Uterus (tissue), 4 donors: ENCODE results near the gene KIF14. TPM values are rescaled to one million over a fixed set of nuclear protein-coding genes. Genes with fewer than 3 reads are reported as not detected.
"Not testable (repeated sequence)": the region's sequence is repeated elsewhere in the genome, so short reads cannot be mapped to it uniquely, and the experiment has no call there.

Experiments
- DNase-seq, 2 donors: peaks; one replicate each; pipeline ENCODE4 v3.0.0-alpha.2; 2019 to 2020
- H3K27ac ChIP-seq, 2 donors: fragments of 200-600 bp; sonication (generic); 1 replicate in 1 of 2; 2 replicates in 1 of 2; pipeline ENCODE4 v1.5.1; 2016 to 2018
- H3K27me3 ChIP-seq, 2 donors: fragments of 200-600 bp; sonication (generic); one replicate each; pipeline ENCODE4 v1.5.1; 2018 to 2019; ENCODE audit warnings: control low read depth in 1 of 2
- H3K36me3 ChIP-seq, 2 donors: fragments of 200-600 bp; sonication (generic); one replicate each; pipeline ENCODE4 v1.5.1; 2019; ENCODE audit warnings: control low read depth in 1 of 2
- H3K4me1 ChIP-seq, 2 donors: fragments of 200-600 bp; sonication (generic); one replicate each; pipeline ENCODE4 v1.5.1; 2018 to 2019; ENCODE audit warnings: control low read depth in 1 of 2
- H3K4me3 ChIP-seq, 2 donors: fragments of 200-600 bp; sonication (generic); 1 replicate in 1 of 2; 2 replicates in 1 of 2; pipeline ENCODE4 v1.5.1; 2018 to 2019; ENCODE audit warnings: mild to moderate bottlenecking in 1 of 2
- H3K9me3 ChIP-seq, 2 donors: fragments of 200-600 bp; sonication (generic); one replicate each; pipeline ENCODE4 v1.5.1; 2019; ENCODE audit warnings: control low read depth in 1 of 2
- CTCF ChIP-seq, 4 experiments: fragments of 200-600 bp in 2 of 4; fragments of 450-650 bp in 2 of 4; sonication (generic) in 2 of 4; IDR thresholded peaks; one replicate each; pipeline ENCODE4 v1.5.1; 2016 to 2019; ENCODE audit warnings: antibody characterized with exemption in 4 of 4, mild to moderate bottlenecking in 2 of 4, moderate library complexity in 1 of 4
- POLR2A ChIP-seq, 2 donors: fragments of 450-650 bp; IDR thresholded peaks; one replicate each; pipeline ENCODE4 v1.6.1; 2016; ENCODE audit warnings: antibody characterized with exemption in 2 of 2, mild to moderate bottlenecking in 1 of 2, moderate library complexity in 1 of 2
- intact Hi-C: fragments of 100-400 bp; cut with DNase I; formaldehyde crosslinking; loops from one replicate; pipeline ENCODE4 v1.15.1; 2023; ENCODE audit warnings: low total_unique reads
- total RNA-seq, 4 donors: library from RNA; depleted of rRNA in 3 of 4; stranded (reverse); fragments of >200 nt in 3 of 4; gene quantifications; one replicate each; pipeline versions ENCODE4 v1.1.0 to v1.2.4, GENCODE V29; 2014 to 2023
- donor health status: DM: yes; HTN: yes; CAD: no.

The KIF14 gene
- total RNA-seq, 4 donors from 2014 or later, result under 0.01 to 9.2 (median 0.15) TPM; not detected in 1

DNA sequence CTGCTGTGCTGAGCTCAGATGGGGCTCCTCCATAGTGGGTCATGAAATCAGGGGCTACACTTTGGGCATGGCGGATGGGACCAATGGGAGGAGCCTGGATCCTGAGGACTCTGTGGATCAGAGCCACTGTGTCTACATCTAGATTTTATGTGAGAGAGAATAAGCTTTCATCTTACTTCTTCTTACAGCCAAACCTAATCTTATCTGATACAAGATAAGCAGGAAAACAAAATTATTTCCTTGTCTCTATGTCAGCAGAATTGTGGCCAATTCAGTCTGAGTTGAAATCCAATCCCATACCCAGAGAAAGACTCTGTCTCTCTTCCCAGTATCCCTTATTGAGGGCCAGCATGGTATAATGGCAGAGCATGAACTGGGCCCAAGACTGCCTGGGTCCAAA, 56.2 kb downstream of the KIF14 start:
- Histone ChIP-seq H3K27me3 (no peaks in the 10 kb centered on the region), H3K4me3 (no peak overlapping the region), H3K9me3 (no peaks in the 10 kb centered on the region), H3K27ac (no peak overlapping the region), H3K36me3 (no peaks in the 10 kb centered on the region), H3K4me1 (no peaks in the 10 kb centered on the region)
- no peak for DNase-seq
- intact Hi-C loops, result no loop called here
- TF ChIP-seq POLR2A (IDR thresholded peaks at IDR 0.05) (no peak), CTCF (IDR thresholded peaks at IDR 0.05) (no peak)

GRCh38 chr1:200561856-200562214, 58.7 kb downstream of the KIF14 start:
- H3K4me3 ChIP-seq, result no peak overlapping the region
- no peak overlapping the region for H3K27ac ChIP-seq
- H3K9me3 ChIP-seq, result no peaks in the 10 kb centered on the region
- no peaks in the 10 kb centered on the region for H3K36me3 ChIP-seq
- intact Hi-C loops, result no loop called here
- DNase-seq, result no peak
- H3K4me1 ChIP-seq, result no peaks in the 10 kb centered on the region
- H3K27me3 ChIP-seq, result no peaks in the 10 kb centered on the region
- no peak for TF ChIP-seq CTCF (IDR thresholded peaks at IDR 0.05)
- no peak for TF ChIP-seq POLR2A (IDR thresholded peaks at IDR 0.05)

DNA sequence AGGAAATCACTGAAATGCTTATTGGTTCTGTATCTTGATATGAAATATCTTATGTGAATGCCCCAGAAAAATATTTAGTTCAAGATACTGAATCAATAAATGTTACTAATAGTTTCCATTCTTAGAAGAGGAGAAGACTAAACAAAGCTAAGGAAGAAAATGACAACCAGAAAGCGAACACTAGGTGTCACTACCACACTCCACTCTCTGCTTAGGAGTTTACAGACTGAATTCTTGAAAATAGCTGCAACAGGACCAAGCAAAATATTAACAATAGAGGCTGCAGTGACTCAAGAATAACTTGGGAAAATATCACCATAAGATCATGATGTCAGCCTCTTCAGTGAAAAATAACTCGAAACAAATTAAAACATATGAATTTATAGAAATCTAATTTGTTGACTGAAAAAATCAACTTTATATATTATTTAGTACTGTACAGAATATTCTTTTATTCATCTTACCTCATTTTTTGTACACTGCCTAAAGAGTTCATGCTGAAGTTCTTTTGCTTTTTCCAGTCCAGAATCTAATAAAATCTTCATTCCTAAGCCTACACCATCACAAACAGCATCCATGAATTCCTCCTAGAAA, 61.6 kb downstream of the KIF14 start:
- Histone ChIP-seq H3K9me3 (no peaks in the 10 kb centered on the region), H3K4me3 (no peak overlapping the region), H3K36me3 (no peaks in the 10 kb centered on the region), H3K27me3 (no peaks in the 10 kb centered on the region), H3K4me1 (no peaks in the 10 kb centered on the region), H3K27ac (no peak overlapping the region)
- TF ChIP-seq CTCF (IDR thresholded peaks at IDR 0.05) (peak; percentile 28 to 39 (median 36)), POLR2A (IDR thresholded peaks at IDR 0.05) (no peak)
- intact Hi-C loops, result no loop called here
- no peak for DNase-seq

DNA sequence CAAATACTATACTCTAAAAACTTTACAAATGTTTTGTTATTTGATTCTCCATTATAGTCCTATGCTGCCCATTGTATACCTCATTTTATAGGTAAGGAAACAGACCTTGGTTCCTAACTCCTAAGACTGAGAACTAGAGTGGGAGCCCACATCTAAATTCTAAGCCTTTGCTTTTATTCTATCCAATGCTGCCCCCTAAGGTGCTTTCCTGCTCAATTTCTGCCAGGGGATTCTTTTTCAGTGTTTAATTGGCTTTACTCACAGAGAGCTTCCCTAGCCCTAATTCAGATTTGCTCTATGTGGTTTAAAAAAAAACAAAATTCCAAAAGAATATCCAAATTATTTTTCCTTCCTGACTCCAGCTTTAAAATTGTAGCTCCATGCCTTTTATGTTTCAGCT, 64.5 kb downstream of the KIF14 start:
- Histone ChIP-seq H3K36me3 (no peaks in the 10 kb centered on the region), H3K27me3 (no peaks in the 10 kb centered on the region), H3K27ac (no peak overlapping the region), H3K4me3 (no peak overlapping the region), H3K9me3 (no peaks in the 10 kb centered on the region), H3K4me1 (no peaks in the 10 kb centered on the region)
- DNase-seq, result no peak
- intact Hi-C loops, result no loop called here
- TF ChIP-seq CTCF (IDR thresholded peaks at IDR 0.05) (no peak), POLR2A (IDR thresholded peaks at IDR 0.05) (no peak)

GRCh38 chr1:200552737-200553136, 67.8 kb downstream of the KIF14 start:
- H3K4me3 ChIP-seq, H3K9me3 ChIP-seq, H3K27me3 ChIP-seq, intact Hi-C loops, DNase-seq, H3K27ac ChIP-seq, H3K4me1 ChIP-seq, H3K36me3 ChIP-seq: not testable (repeated sequence)

GRCh38 chr1:200550367-200550766, 70.2 kb downstream of the KIF14 start:
- no peaks in the 10 kb centered on the region for H3K27me3 ChIP-seq
- H3K36me3 ChIP-seq, result no peaks in the 10 kb centered on the region
- H3K27ac ChIP-seq, result no peak overlapping the region
- intact Hi-C loops, result no loop called here
- no peak for DNase-seq
- no peak overlapping the region for H3K4me3 ChIP-seq
- no peaks in the 10 kb centered on the region for H3K4me1 ChIP-seq
- H3K9me3 ChIP-seq, result no peaks in the 10 kb centered on the region
- no peak for TF ChIP-seq POLR2A (IDR thresholded peaks at IDR 0.05)
- TF ChIP-seq CTCF (IDR thresholded peaks at IDR 0.05), result no peak
